ENCODE results near the gene PCDHB2.

DNA sequence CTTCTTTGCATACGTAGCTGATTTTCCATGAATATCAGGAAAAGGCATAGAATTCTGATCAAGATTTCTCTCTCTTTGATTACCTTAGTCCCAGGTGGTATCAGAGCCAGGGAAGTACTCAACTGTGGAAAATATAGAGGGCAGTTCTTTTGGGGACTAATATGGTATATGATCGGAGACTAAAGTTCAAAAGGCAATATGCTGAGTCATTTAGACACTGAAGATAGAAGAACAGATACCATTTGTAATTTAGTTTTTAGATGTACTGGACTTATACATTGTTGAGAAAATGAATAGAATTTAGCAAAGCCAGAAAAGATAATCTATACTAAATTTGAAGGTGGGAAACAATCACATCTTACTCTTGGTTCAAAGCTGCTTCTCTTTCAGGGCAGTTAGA, 10.9 kb downstream of the PCDHB2 start:
- TF ChIP-seq POLR2A (IDR thresholded peaks at IDR 0.05): no peak
- TF ChIP-seq POLR2AphosphoS5 (IDR thresholded peaks at IDR 0.05): no peak
- TF ChIP-seq EP300 (IDR thresholded peaks at IDR 0.05): no peak
